Glomerular endothelial cell (primary cell): Measurements from ENCODE around the gene TMEM225B. TPM values are rescaled to one million over a fixed set of nuclear protein-coding genes. Genes with fewer than 3 reads are reported as not detected.
A peak's percentile ranks its signal among the peaks of the same experiment; 100 is the strongest.
"Not testable (repeated sequence)": the region's sequence is repeated elsewhere in the genome, so short reads cannot be mapped to it uniquely, and the experiment has no call there.

ENCODE experiments used
- DNase-seq: peaks from one replicate; pipeline ENCODE4 v3.0.0-alpha.2; 2011; ENCODE audit warnings: low read depth, low spot score; ENCODE audit errors: extremely low read depth
- total RNA-seq: library from RNA; depleted of rRNA; stranded (reverse); fragments of >200 nt; gene quantifications from 2 replicates; pipeline ENCODE4 v1.2.3, GENCODE V29; 2015

TMEM225B gene, protein sequence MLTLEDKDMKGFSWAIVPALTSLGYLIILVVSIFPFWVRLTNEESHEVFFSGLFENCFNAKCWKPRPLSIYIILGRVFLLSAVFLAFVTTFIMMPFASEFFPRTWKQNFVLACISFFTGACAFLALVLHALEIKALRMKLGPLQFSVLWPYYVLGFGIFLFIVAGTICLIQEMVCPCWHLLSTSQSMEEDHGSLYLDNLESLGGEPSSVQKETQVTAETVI
- not detected in 2 replicates for total RNA-seq

DNA sequence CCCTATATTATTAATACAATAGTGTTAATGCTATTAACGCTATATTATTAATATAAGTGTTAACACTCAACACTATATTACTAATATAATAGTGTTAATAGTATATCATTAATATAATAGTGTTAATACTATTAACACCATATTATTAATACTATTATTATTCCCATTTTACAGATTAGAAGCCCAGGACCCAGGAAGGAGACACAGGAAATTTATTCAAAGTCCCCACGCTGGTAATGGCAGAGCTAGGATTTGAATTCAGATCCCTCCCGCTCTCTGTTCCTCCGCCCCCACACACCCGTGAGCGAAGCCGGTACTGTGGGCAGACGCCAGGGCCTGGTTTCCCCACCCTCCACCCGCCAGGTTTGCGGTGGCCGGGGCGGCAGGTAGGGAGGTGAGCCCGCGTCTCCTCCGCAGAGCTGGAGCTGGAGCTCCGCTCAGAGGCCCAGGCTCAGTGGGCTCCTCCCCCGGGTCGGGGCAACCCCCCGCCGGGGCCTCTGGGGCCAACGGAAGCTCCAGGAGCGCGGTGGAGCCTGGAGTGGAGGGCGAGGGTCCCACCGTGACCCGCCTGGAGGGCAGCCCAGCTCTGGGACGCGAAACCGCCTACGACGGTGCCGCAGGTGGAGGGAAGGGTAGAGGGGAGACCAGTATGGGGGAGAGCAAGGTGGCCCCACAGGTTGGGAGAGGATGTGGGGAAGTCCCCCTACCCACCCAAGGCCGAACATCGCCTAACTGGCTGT lies at the start of gene TMEM225B:
TMEM225B (plus strand) TSS at position 506 of the 740 bp plus-strand sequence. CDS start 6,122 bp downstream, outside the sequence.
- no peak for DNase-seq

GRCh38 chr7:99549545-99549944 lies 48.5 kb upstream of the TMEM225B start:
- DNase-seq: not testable (repeated sequence)

GRCh38 chr7:99551334-99551733 lies 46.7 kb upstream of the TMEM225B start:
- no peak for DNase-seq

- peak; percentile 81 for DNase-seq
These were observed 46.2 kb upstream of the TMEM225B start, which contains the start of gene FAM200A for GRCh38 chr7:99551767-99552463. Gene FAM200A (minus strand): TSS chr7:99552114. CDS start chr7:99548407, 3,707 bp downstream.

GRCh38 chr7:99553039-99553438 lies 45.0 kb upstream of the TMEM225B start:
- no peak for DNase-seq

DNA sequence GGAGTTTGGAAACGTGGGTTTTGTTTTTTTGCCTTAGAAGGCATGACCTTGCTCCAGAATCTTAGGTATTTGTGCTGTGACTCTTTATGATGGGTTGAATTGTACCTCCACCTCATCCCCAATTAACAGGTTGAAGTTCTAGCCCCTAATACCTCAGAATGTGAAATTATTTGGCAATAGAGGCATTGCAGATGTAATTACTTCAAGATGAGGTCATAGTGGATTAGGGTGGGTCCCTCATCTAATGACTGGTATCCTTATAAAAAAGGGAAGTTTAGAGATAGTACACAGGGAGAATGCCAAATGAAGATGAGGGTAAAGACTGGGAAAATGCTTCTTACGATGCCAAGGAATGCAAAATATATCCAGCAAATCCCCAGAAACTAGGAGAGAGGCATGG lies 43.1 kb upstream of the TMEM225B start:
- no peak for DNase-seq

- DNase-seq: no peak
These were observed 40.9 kb upstream of the TMEM225B start for GRCh38 chr7:99557196-99557607.

DNA sequence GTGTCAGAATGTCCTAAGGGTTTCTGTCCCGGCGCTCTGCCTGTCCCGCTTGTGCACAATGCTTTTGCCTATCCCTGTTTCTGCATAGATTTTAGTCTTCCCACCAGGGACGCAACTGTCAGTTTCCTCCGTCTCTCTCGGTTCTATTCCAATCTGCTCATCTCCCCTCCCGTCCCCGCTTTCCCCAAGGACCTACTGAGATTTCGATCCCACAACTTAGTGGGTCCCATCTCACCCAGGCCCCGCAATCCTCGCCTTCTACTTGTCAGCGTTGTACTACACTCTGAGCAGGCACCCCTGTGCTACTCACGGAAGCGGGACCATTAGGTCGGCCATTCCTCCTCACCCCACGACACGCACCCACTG lies 40.1 kb upstream of the TMEM225B start:
- no peak for DNase-seq

GRCh38 chr7:99558306-99559174 lies 39.5 kb upstream of the TMEM225B start, which contains the start of gene ZNF655:
Gene ZNF655 (plus strand): TSS chr7:99558642. CDS start chr7:99560560, 1,918 bp downstream.
- DNase-seq: no peak

DNA sequence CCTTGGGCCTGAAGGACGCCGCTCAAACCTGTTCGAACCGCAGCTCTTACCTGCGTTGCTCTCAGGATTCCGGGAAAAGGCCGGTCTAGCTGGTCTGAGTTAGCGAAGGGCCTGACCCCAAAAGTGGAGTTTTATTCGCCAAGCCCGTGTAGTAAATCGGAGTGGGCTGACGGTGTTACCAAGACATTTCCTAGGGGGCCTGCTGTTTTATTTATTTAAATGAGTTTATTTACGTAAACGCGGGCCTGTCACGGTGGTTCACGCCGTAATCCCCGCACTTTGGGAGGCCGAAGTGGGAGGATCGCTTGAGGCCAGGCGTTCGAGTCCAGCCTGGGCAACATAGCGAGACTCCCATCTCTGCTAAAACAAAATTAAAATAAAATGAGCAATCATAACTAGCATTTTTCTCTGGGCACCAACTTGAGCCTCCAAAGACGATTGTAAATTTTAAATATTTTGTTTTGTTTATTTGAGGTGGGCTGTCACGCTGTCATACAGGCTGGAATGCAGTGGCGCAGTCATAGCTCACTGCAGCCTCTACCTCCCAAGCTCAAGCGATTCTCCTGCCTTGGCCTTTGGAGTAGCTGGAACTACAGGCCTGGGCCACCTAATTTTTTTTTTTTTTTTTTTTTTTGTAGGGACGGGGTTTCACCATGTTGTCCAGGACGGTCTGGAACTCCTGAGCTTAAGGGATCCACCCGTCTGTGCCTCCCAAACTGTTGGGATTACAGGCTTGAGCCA lies 38.7 kb upstream of the TMEM225B start:
- DNase-seq: no peak

- no peak for DNase-seq
These were observed 37.0 kb upstream of the TMEM225B start for GRCh38 chr7:99560834-99561736.

DNA sequence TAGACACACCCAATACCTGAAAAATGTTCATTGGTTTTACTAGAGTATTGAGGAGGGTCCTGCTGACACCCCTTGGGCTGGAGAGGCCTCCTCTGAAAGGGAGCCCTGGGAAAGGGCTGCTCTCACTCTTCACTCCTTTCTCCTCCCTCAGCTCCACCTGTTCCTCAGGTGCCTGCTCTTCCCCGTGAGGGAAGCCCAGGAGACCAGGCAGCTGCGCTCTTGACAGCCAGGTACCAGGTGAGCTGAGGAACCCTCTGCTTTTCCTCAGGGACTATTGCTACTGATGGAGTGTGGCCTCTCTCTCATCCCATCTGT lies 36.4 kb upstream of the TMEM225B start:
- no peak for DNase-seq

DNA sequence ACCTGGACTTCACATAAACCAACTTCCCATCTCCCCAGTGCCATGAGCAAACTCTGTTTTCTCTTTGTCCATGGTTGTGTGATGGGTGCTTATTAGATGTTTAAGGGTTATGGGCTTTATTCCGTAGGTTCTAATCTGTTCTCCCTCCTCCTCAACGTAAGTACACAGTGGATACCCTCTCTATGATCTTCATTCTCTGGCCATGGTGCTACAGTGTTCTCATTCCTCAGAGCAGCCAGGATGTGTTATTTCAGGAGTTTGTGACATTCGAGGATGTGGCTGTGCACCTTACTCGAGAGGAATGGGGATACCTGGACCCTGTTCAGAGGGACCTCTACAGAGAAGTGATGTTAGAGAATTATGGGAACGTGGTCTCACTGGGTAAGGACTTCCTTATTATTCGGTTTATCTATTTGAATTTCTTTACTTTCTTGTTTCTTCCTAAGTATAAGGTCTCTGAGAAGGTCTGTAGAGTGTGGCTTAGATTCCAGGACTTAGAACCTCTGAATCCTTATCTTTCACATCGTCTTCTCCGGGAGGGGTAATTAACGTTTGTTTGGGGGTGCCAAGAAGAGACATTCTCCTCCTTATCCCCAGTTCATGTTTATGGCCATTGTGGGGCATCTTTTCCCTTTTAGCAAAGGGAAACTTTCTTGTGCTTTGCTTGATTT lies 35.8 kb upstream of the TMEM225B start:
- no peak for DNase-seq

DNA sequence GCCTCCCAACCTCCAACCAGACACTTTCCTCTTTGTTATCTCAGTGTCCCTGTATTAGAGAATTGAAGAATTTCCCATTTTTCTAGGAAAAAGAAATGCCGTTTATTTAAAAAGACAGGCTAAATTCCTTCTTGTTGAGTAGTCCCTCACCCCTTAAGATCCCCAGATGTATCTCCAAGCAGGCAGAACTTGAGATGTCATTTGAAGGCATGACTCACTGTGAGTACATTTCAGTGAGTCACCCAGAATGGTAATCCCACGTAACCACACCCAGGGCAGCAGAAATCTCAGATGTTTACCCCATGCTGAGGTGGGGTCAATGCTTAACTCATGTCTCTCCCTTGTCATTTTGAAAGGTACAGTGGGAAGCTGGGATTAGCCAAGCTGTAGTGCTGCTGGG lies 35.2 kb upstream of the TMEM225B start:
- peak; percentile 61 for DNase-seq

DNA sequence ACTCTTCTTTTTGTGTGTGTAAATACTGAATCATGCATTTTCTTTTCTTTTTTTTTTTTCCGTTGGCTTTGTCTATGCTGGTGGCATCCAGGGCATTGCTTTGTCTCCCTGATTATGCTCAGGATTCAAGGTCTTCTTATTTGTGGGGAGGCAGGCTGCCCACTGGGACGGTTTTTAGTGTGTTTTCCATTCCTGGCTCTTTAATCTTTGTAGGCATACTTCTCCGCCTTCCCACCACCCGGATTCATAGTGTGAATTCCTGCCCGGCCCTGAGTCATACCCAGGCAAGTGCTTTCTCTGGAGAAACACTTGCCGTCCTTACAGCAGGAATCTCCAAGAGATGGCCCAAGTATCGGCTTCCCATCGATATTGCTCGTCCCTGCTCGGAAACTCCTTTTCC lies 34.4 kb upstream of the TMEM225B start:
- no peak for DNase-seq

DNA sequence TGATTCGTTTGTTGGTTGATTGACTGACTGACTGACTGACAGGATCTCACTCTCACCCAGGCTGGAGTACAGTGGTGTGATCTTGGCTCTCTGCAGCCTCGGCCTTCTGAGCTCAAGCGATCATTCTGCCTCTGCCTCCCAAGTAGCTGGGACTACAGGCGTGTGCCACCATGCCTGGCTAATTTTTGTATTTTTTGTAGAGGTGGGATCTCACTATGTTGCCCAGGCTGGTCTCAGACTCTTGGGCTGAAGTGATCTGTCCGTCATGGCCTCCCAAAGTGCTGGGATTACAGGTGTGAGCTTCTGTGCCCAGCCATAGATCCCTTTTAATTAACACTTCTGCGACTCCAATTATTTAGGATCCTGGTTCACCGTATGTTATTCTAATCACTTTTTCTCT lies 29.3 kb upstream of the TMEM225B start:
- DNase-seq: not testable (repeated sequence)

- no peak for DNase-seq
These were observed 26.3 kb upstream of the TMEM225B start for GRCh38 chr7:99571768-99572167.

- DNase-seq: no peak
These were observed 24.8 kb upstream of the TMEM225B start for GRCh38 chr7:99573257-99573656.

DNA sequence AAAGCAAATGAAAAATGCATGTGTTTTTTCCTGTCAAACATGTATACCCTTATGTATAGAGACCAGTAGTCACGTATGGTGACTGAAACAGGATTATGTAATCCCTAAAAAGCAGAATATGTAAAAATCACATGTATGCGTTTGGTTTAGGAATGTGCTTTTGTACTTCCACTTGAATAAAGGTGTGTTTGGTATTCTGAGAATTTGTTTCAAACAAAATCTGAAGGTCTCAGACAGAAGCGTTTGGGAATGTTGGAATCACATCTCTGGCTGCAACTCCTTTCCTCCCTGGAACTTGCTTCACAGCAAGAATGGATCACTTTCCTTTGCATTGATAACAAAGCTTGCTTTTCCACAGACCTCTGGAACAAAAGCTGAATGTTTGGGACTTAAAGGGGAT lies 21.8 kb upstream of the TMEM225B start:
- no peak for DNase-seq
